Measurements from ENCODE around the gene RAB31.

Gene RAB31

DNA sequence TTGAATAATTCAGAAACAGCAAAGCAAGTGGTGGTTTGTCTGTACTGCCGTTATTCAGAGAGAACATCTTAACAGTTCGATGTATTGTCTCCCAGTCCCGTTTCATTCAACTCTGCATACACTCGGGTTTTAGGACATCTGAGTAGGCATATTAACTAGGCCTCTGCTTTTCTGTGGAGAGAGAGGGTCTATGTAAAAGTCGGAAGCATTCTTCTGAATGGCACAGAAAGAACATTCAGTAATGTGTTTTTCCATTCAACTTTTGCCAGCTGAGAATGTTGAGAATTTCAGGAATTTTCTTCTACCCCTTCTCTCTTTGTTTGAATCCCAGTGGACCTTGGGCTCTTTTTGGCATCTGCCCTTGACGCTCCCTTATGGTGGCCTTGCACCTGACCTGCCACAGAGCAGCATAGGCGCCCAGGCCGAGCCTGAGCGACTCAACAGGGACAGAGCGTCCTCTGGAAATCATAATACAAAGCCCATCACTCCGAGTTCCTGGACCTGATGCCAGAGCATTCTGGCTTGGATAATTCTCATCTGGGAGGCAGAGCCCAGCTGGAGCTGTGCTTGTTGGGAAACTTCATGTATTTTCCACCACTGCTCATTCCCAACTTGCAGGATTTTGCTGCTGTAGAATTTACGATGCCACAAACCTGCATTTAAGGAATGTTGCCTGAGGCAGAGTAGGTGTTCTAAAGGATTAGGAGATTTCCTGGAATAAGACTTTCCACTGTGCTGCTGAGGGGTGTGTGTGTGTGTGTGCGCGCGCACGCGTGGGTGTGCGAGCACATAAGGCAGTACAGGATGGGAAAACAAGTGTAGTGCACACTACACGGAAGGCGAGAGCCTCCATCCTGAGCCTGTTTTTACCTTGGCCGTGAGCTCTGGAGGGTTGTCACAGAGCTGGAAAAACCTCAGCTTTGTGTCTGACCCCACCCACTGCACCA, 100.5 kb downstream of the RAB31 start:
- no peak overlapping the region for H3K4me3 ChIP-seq (ENCODE audit: low read depth, low read length)
- TF ChIP-seq, protein P1, sequence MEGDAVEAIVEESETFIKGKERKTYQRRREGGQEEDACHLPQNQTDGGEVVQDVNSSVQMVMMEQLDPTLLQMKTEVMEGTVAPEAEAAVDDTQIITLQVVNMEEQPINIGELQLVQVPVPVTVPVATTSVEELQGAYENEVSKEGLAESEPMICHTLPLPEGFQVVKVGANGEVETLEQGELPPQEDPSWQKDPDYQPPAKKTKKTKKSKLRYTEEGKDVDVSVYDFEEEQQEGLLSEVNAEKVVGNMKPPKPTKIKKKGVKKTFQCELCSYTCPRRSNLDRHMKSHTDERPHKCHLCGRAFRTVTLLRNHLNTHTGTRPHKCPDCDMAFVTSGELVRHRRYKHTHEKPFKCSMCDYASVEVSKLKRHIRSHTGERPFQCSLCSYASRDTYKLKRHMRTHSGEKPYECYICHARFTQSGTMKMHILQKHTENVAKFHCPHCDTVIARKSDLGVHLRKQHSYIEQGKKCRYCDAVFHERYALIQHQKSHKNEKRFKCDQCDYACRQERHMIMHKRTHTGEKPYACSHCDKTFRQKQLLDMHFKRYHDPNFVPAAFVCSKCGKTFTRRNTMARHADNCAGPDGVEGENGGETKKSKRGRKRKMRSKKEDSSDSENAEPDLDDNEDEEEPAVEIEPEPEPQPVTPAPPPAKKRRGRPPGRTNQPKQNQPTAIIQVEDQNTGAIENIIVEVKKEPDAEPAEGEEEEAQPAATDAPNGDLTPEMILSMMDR (IDR thresholded peaks at IDR 0.05) = no peak
- no peaks in the 10 kb centered on the region for H3K27me3 ChIP-seq (ENCODE audit: control insufficient read depth, insufficient read depth, low read length)
- H2AFZ ChIP-seq = no peak overlapping the region
- no peak overlapping the region for H3K9ac ChIP-seq
- no peak overlapping the region for H3K4me2 ChIP-seq (ENCODE audit: low read length)
- H3K4me1 ChIP-seq = peaks cover 13% of the 10 kb centered on the region
- H3K9me3 ChIP-seq (ENCODE audit: control insufficient read depth, low read length) = no peaks in the 10 kb centered on the region
- H3K36me3 ChIP-seq (ENCODE audit: control insufficient read depth, insufficient read depth, low read length) = no peaks in the 10 kb centered on the region
- H3K27ac ChIP-seq = no peak overlapping the region
- no peaks in the 10 kb centered on the region for H3K79me2 ChIP-seq

DNA sequence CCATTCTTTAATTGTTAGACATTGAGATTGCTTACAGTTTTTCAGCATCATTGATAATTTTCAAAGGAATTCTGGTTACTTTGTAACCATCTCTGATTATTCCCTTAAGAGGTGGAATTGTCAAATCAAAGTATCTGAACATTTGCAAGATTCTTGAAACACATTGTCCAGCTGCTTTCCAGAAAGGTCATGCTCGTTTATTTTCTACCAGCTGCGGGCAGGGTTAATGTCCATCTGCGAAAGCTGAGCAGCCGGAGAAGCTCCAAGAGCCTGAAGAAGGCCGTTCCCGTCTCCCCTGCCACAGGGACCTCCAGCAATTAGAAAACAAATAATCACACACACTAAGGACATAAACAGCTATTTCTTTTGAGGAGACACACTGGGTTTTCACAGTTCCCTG, 101.6 kb downstream of the RAB31 start:
- no peaks in the 10 kb centered on the region for H3K79me2 ChIP-seq
- H2AFZ ChIP-seq = no peak overlapping the region
- TF ChIP-seq, protein P1 (IDR thresholded peaks at IDR 0.05) = no peak
- H3K4me3 ChIP-seq (ENCODE audit: low read depth, low read length) = no peak overlapping the region
- H3K4me1 ChIP-seq = peaks cover 2% of the 10 kb centered on the region
- no peak overlapping the region for H3K9ac ChIP-seq
- H3K36me3 ChIP-seq (ENCODE audit: control insufficient read depth, insufficient read depth, low read length) = no peaks in the 10 kb centered on the region
- H3K27me3 ChIP-seq (ENCODE audit: control insufficient read depth, insufficient read depth, low read length) = no peaks in the 10 kb centered on the region
- no peak overlapping the region for H3K4me2 ChIP-seq (ENCODE audit: low read length)
- H3K27ac ChIP-seq = no peak overlapping the region
- no peaks in the 10 kb centered on the region for H3K9me3 ChIP-seq (ENCODE audit: control insufficient read depth, low read length)

DNA sequence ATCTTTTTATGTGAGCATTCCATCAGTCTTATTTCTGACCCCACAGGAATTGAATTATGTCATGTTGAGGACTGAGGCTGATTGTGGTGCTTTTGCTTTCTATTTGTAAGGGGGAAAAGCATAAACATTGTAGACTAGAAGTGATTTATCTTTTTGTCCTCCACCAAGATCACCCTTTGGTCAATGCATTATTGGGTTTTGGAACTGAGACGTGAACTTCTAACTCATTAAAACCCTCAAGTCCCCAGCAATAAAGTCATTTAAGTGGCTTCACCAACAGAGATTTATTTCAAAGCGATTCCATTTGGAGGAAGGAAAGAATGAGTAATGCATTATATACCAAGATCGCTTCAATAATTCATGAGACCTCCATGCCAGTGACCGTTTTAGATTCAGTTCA, 102.2 kb downstream of the RAB31 start:
- no peaks in the 10 kb centered on the region for H3K27me3 ChIP-seq (ENCODE audit: control insufficient read depth, insufficient read depth, low read length)

DNA sequence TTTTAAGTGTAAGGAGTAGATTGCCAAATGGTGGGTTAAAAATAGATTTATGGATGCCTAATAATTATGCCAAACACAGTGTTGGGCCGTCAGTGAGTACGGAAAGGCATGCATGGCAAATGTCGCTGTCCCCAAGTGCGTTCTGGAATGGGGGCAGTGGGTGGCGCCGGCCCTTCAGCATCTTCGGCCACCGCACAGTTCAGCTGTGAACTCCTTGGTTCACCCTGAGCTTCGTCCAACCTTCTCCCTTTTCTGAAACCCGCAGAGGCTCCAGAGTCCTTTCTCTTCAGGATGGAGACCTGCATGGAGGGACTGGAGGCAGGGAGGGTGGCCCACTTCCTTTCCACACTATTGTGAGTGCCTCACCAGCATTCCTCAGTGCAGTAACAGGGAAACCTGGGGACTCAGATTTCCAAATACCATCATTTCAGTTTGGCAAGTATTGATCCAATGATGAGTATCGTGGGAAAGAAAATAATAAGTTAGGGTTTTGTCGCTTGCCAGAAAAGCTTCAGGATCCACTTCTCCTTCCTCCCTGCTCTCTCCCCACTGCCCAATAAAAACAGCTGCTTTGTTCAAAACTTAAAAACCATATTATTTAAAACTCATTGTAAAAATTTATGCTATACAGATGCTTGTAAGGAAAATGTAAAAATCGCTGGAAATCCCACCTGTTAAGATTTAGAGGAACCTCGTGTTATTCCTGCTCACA, 103.0 kb downstream of the RAB31 start:
- Histone ChIP-seq H3K79me2 (no peaks in the 10 kb centered on the region), H2AFZ (no peak overlapping the region), H3K9me3 (ENCODE audit: control insufficient read depth, low read length) (no peaks in the 10 kb centered on the region), H3K4me1 (no peaks in the 10 kb centered on the region), H3K4me2 (ENCODE audit: low read length) (no peak overlapping the region), H3K27ac (no peak overlapping the region), H3K4me3 (ENCODE audit: low read depth, low read length) (no peak overlapping the region), H3K36me3 (ENCODE audit: control insufficient read depth, insufficient read depth, low read length) (no peaks in the 10 kb centered on the region), H3K9ac (no peak overlapping the region), H3K27me3 (ENCODE audit: control insufficient read depth, insufficient read depth, low read length) (no peaks in the 10 kb centered on the region)
- TF ChIP-seq, protein P1 (IDR thresholded peaks at IDR 0.05) = no peak

More for the DNA sequence above, 102.2 kb downstream of the RAB31 start:
- H3K36me3 ChIP-seq (ENCODE audit: control insufficient read depth, insufficient read depth, low read length) = no peaks in the 10 kb centered on the region
- H2AFZ ChIP-seq = no peak overlapping the region
- H3K9me3 ChIP-seq (ENCODE audit: control insufficient read depth, low read length) = no peaks in the 10 kb centered on the region
- H3K4me1 ChIP-seq = no peaks in the 10 kb centered on the region
- no peak overlapping the region for H3K4me3 ChIP-seq (ENCODE audit: low read depth, low read length)
- TF ChIP-seq, protein P1 (IDR thresholded peaks at IDR 0.05) = no peak
- H3K4me2 ChIP-seq (ENCODE audit: low read length) = no peak overlapping the region
- no peak overlapping the region for H3K9ac ChIP-seq
- no peaks in the 10 kb centered on the region for H3K79me2 ChIP-seq
- H3K27ac ChIP-seq = no peak overlapping the region
